ENCODE measurements around the gene WDR70. TPM values are rescaled to one million over a fixed set of nuclear protein-coding genes. Genes with fewer than 3 reads are reported as not detected.
"Not testable (repeated sequence)": the region's sequence is repeated elsewhere in the genome, so short reads cannot be mapped to it uniquely, and the experiment has no call there.

The WDR70 gene
- total RNA-seq: 21.4 and 25.0 TPM in 2 replicates

- DNase-seq (ENCODE audit: low read depth in 2 of 2): peak; percentile 92 to 94
These were observed at the start of gene WDR70 for GRCh38 chr5:37379100-37379628. TSS of gene WDR70 (plus strand) at chr5:37379318. CDS start at chr5:37379368, 50 bp downstream.

GRCh38 chr5:37334754-37335153 is 44.4 kb upstream of the WDR70 start:
- DNase-seq (ENCODE audit: low read depth in 2 of 2): not testable (repeated sequence)

- DNase-seq (ENCODE audit: low read depth in 2 of 2): not testable (repeated sequence)
These were observed 36.4 kb upstream of the WDR70 start for GRCh38 chr5:37342741-37343140.

GRCh38 chr5:37355161-37355560 is 24.0 kb upstream of the WDR70 start:
- DNase-seq (ENCODE audit: low read depth in 2 of 2): no peak

- no peak for DNase-seq (ENCODE audit: low read depth in 2 of 2)
These were observed 8.6 kb upstream of the WDR70 start for GRCh38 chr5:37370550-37370863.

GRCh38 chr5:37370864-37371726 is 8.0 kb upstream of the WDR70 start, which contains the start of gene NUP155:
TSS of gene NUP155 (minus strand) at chr5:37371106. CDS start at chr5:37370977, 129 bp downstream.
- DNase-seq (ENCODE audit: low read depth in 2 of 2): peak; percentile 90 to 95

- DNase-seq (ENCODE audit: low read depth in 2 of 2): no peak
These were observed 4.0 kb upstream of the WDR70 start for GRCh38 chr5:37375091-37375490.

GRCh38 chr5:37378066-37378465 is 1.1 kb upstream of the WDR70 start:
- DNase-seq (ENCODE audit: low read depth in 2 of 2): not testable (repeated sequence)

- DNase-seq (ENCODE audit: low read depth in 2 of 2): no peak
These were observed 12.5 kb downstream of the WDR70 start for GRCh38 chr5:37391591-37391990.

- DNase-seq (ENCODE audit: low read depth in 2 of 2): no peak
These were observed 17.2 kb downstream of the WDR70 start for GRCh38 chr5:37396352-37396751.

- no peak for DNase-seq (ENCODE audit: low read depth in 2 of 2)
These were observed 21.4 kb downstream of the WDR70 start for GRCh38 chr5:37400501-37400900.

GRCh38 chr5:37412515-37412914 is 33.4 kb downstream of the WDR70 start:
- no peak for DNase-seq (ENCODE audit: low read depth in 2 of 2)

GRCh38 chr5:37415456-37415855 is 36.3 kb downstream of the WDR70 start:
- not testable (repeated sequence) for DNase-seq (ENCODE audit: low read depth in 2 of 2)

GRCh38 chr5:37417347-37417746 is 38.2 kb downstream of the WDR70 start:
- no peak for DNase-seq (ENCODE audit: low read depth in 2 of 2)

GRCh38 chr5:37424441-37424840 is 45.3 kb downstream of the WDR70 start:
- DNase-seq (ENCODE audit: low read depth in 2 of 2): no peak

GRCh38 chr5:37428044-37428443 is 48.9 kb downstream of the WDR70 start:
- no peak for DNase-seq (ENCODE audit: low read depth in 2 of 2)

GRCh38 chr5:37435261-37435660 is 56.1 kb downstream of the WDR70 start:
- DNase-seq (ENCODE audit: low read depth in 2 of 2): no peak

GRCh38 chr5:37436146-37436934 is 57.2 kb downstream of the WDR70 start:
- no peak for DNase-seq (ENCODE audit: low read depth in 2 of 2)

GRCh38 chr5:37437711-37438110 is 58.6 kb downstream of the WDR70 start:
- DNase-seq (ENCODE audit: low read depth in 2 of 2): peak in 1 of 2 donors; percentile 47

GRCh38 chr5:37445783-37446182 is 66.7 kb downstream of the WDR70 start:
- not testable (repeated sequence) for DNase-seq (ENCODE audit: low read depth in 2 of 2)

- peak; percentile 8 to 11 for DNase-seq (ENCODE audit: low read depth in 2 of 2)
These were observed 69.8 kb downstream of the WDR70 start for GRCh38 chr5:37448941-37449340.

- DNase-seq (ENCODE audit: low read depth in 2 of 2): not testable (repeated sequence)
These were observed 72.9 kb downstream of the WDR70 start for GRCh38 chr5:37451991-37452390.

All from lung microvascular endothelial cell (primary cell).